ENCODE data around the gene ZNF485.

DNA sequence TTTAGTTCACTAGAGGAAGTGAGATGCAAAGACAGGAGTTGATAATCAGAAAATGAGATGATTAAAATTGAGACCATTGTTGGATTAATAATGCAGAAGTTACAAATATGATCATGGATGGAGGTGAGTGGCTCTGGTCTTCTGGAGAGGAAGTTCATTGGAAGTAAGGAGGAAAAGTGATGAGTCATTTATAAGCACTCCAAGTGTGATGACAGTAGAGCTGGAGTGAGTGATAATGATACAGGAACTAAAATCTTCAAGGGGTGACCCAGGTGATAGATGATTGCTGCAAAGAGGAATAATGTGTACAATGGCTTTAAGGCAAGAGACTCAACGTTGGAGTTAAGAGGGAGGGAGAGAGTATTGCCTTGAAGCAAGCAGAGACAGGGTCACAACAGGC is 21.7 kb downstream of the ZNF485 start:
- TF ChIP-seq, protein P1, sequence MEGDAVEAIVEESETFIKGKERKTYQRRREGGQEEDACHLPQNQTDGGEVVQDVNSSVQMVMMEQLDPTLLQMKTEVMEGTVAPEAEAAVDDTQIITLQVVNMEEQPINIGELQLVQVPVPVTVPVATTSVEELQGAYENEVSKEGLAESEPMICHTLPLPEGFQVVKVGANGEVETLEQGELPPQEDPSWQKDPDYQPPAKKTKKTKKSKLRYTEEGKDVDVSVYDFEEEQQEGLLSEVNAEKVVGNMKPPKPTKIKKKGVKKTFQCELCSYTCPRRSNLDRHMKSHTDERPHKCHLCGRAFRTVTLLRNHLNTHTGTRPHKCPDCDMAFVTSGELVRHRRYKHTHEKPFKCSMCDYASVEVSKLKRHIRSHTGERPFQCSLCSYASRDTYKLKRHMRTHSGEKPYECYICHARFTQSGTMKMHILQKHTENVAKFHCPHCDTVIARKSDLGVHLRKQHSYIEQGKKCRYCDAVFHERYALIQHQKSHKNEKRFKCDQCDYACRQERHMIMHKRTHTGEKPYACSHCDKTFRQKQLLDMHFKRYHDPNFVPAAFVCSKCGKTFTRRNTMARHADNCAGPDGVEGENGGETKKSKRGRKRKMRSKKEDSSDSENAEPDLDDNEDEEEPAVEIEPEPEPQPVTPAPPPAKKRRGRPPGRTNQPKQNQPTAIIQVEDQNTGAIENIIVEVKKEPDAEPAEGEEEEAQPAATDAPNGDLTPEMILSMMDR (IDR thresholded peaks at IDR 0.05) = no peak
- TF ChIP-seq EZH2 (IDR thresholded peaks at IDR 0.05; ENCODE audit: borderline replicate concordance, insufficient read depth, low read depth, low read length, poor library complexity, severe bottlenecking) = no peak

All from B cell (primary cell).